Measurements from ENCODE around the gene RIOK2. TPM values are rescaled to one million over a fixed set of nuclear protein-coding genes. Genes with fewer than 3 reads are reported as not detected.
"Not testable (repeated sequence)": the region's sequence is repeated elsewhere in the genome, so short reads cannot be mapped to it uniquely, and the experiment has no call there.

RIOK2 gene
- total RNA-seq, 4 donors from 2014 or later = 7.4 to 19.5 (median 15.3) TPM

DNA sequence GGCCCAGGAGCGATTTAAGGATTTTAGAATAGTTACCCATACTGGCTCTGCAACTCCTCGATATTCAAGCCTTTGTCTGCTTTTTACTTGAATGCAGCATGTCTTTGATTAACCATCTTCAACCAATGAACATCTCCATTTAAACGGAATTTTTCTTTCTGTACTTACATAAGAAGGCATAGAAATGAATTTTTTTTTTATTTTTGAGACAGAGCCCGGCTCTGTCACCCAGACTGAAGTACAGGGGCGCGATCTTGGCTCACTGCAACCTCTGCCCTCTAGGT, 825 bp upstream of the RIOK2 start:
- intact Hi-C loops (cut with DNase I) = no loop called here
- no peak for DNase-seq
- WGBS, 2 donors = 36 to 48% methylated on average over 6 of the region's 6 CpGs
- Histone ChIP-seq H3K9me3 (no peaks in the 10 kb centered on the region), H3K4me3 (peak overlapping the region; percentile 70 to 91 (median 72)), H3K4me1 (peaks cover 15 to 30% (median 15%) of the 10 kb centered on the region in 3 donors), H3K27me3 (no peaks in the 10 kb centered on the region), H3K36me3 (peaks cover 0 to 5% (median 2%) of the 10 kb centered on the region in 3 donors), H3K27ac (peak overlapping the region; percentile 81 to 94 (median 90))
- TF ChIP-seq, protein P1, sequence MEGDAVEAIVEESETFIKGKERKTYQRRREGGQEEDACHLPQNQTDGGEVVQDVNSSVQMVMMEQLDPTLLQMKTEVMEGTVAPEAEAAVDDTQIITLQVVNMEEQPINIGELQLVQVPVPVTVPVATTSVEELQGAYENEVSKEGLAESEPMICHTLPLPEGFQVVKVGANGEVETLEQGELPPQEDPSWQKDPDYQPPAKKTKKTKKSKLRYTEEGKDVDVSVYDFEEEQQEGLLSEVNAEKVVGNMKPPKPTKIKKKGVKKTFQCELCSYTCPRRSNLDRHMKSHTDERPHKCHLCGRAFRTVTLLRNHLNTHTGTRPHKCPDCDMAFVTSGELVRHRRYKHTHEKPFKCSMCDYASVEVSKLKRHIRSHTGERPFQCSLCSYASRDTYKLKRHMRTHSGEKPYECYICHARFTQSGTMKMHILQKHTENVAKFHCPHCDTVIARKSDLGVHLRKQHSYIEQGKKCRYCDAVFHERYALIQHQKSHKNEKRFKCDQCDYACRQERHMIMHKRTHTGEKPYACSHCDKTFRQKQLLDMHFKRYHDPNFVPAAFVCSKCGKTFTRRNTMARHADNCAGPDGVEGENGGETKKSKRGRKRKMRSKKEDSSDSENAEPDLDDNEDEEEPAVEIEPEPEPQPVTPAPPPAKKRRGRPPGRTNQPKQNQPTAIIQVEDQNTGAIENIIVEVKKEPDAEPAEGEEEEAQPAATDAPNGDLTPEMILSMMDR (IDR thresholded peaks at IDR 0.05) = no peak
- no peak for TF ChIP-seq POLR2A (IDR thresholded peaks at IDR 0.05)

DNA sequence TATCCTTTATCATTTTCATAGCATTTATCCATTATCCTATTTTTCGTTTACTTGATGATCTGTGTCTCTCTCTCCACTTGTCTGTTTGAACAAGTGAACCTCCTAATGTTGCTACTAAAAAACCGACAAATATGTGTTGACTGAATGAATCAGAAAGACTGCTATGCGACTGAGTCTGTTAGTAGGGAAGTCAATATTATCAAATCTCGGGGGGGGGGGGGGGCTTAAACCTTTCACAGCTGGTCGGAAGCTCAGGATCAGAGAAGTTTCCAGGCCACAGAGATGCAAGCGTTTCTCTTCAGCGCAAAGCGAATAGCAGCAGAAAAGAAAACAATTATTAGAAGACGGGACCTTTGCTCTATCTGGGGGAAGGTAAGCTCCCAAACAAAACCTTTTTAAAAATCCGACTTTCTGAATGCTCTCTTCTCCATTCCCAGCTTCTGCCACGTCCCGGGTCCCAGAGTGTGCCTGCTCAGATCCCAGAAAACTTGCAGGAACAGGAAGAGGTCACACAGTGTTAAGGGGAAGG, 412 bp downstream of the RIOK2 start:
- H3K27ac ChIP-seq = peak overlapping the region; percentile 81 to 94 (median 90)
- no peaks in the 10 kb centered on the region for H3K27me3 ChIP-seq
- intact Hi-C loops (cut with DNase I) = no loop called here
- TF ChIP-seq, protein P1 (IDR thresholded peaks at IDR 0.05) = no peak
- no peak for TF ChIP-seq POLR2A (IDR thresholded peaks at IDR 0.05)
- peaks cover 15 to 30% (median 15%) of the 10 kb centered on the region in 3 donors for H3K4me1 ChIP-seq
- 0 to 2% methylated on average over 11 to 12 of the region's 12 CpGs for WGBS, 2 donors
- DNase-seq = no peak
- no peaks in the 10 kb centered on the region for H3K9me3 ChIP-seq
- H3K4me3 ChIP-seq = peak overlapping the region; percentile 70 to 91 (median 72)
- peaks cover 8 to 17% (median 11%) of the 10 kb centered on the region in 3 donors for H3K36me3 ChIP-seq

DNA sequence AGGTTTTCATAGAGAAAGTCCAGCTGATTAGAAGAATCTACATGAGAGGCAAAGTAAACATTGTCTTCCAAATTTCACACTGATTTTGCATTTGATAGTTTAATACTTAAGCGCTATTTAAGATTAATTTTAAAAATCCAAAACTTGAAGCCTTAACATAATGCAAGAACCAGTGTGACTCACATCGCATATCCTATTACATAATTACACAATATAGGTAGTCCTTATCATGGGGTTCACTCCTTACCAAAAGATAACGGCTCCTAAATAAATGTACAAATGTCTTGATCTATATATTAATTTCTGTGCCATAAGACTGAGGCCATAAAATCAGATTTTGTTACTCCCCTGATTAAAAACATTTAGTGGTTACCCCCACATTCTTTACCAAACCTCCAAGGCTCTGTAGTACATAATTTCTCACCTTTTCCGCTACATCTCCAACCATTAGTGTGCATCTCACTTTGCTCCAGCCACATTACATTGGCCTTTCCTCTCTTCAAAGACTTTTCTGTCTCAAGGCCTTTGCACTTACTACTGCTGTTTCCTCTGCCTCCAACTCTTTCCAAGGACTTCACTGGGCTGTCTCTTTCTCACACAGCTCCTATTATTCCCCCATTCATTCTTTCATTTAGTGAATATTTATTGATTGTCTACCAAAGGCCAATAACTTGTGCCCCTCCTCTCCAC, 1.0 kb downstream of the RIOK2 start:
- H3K36me3 ChIP-seq = peaks cover 8 to 24% (median 11%) of the 10 kb centered on the region in 3 donors
- H3K9me3 ChIP-seq = no peaks in the 10 kb centered on the region
- intact Hi-C loops (cut with DNase I) = no loop called here
- WGBS, 2 donors = 55 to 57% methylated on average over 4 of the region's 4 CpGs
- peaks cover 15 to 30% (median 15%) of the 10 kb centered on the region in 3 donors for H3K4me1 ChIP-seq
- DNase-seq = no peak
- peak overlapping the region; percentile 70 to 91 (median 72) for H3K4me3 ChIP-seq
- TF ChIP-seq, protein P1 (IDR thresholded peaks at IDR 0.05) = no peak
- no peak for TF ChIP-seq POLR2A (IDR thresholded peaks at IDR 0.05)
- H3K27me3 ChIP-seq = no peaks in the 10 kb centered on the region
- peak overlapping the region in 3 of 4 donors; percentile 81 to 91 (median 90) for H3K27ac ChIP-seq

DNA sequence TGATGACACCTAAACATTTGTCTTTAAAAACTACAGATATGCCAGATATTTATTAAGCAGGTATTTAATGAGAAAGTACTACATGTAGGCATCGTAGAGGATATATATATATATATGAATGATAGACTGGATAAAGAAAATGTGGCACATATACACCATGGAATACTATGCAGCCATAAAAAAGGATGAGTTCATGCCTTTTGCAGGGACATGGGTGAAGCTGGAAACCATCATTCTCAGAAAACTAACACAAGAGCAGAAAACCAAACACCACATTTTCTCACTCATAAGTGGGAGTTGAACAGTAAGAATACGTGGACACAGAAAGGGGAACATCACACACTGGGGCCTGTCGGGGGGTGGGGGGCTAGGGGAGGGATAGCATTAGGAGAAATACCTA, 3.6 kb downstream of the RIOK2 start:
- H3K9me3 ChIP-seq; intact Hi-C loops (cut with DNase I); H3K4me3 ChIP-seq; H3K27me3 ChIP-seq; DNase-seq; H3K27ac ChIP-seq: not testable (repeated sequence)
- Histone ChIP-seq H3K36me3 (peaks cover 8 to 49% (median 17%) of the 10 kb centered on the region in 3 donors), H3K4me1 (peaks cover 15 to 30% (median 15%) of the 10 kb centered on the region in 3 donors)
- 62 to 85% methylated on average over 3 of the region's 3 CpGs for WGBS, 2 donors

DNA sequence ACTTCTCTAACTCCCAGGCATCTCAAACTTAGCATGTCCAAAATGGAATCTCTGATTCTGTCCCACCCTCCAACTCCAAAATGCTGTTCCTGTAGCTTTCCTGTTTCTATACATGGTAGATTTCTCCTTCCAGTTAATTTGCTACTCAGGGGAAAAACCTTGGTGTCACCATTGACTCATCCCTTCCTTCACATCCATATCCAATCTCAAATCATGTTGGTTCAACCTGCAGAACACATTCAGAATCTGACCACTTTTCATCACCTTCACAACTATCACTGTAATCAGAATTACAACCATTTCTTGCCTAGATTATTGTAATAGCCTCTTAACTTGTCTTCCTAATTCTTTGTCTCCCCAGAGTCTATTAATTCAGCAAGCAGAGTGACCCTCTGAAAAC, 10.8 kb downstream of the RIOK2 start:
- TF ChIP-seq, protein P1 (IDR thresholded peaks at IDR 0.05) = no peak
- no peak for TF ChIP-seq POLR2A (IDR thresholded peaks at IDR 0.05)
- DNase-seq = no peak
- no peaks in the 10 kb centered on the region for H3K9me3 ChIP-seq
- H3K27ac ChIP-seq = no peak overlapping the region
- H3K36me3 ChIP-seq = peaks cover 0 to 100% (median 22%) of the 10 kb centered on the region in 3 donors
- H3K4me3 ChIP-seq = no peak overlapping the region
- no peaks in the 10 kb centered on the region for H3K4me1 ChIP-seq
- intact Hi-C loops (cut with DNase I) = no loop called here
- H3K27me3 ChIP-seq = no peaks in the 10 kb centered on the region

Measured in esophagus squamous epithelium (tissue), 5 donors.